Gastrocnemius medialis (tissue), 4 donors: ENCODE data around the gene ADSL. TPM values are rescaled to one million over a fixed set of nuclear protein-coding genes. Genes with fewer than 3 reads are reported as not detected.
"Not testable (repeated sequence)": the region's sequence is repeated elsewhere in the genome, so short reads cannot be mapped to it uniquely, and the experiment has no call there.

ENCODE experiments used
- ATAC-seq, 2 donors: fragments of 150-250 bp; one replicate each; pipeline ENCODE4 v1.9.1; 2016
- DNase-seq, 2 donors: peaks; one replicate each; pipeline ENCODE4 v3.0.0-alpha.2; 2019
- H3K27ac ChIP-seq, 4 donors: fragments of 200-600 bp; sonication (generic); 1 replicate in 1 of 4; 2 replicates in 3 of 4; pipeline ENCODE4 v1.5.1; 2016 to 2018; ENCODE audit warnings: mild to moderate bottlenecking in 2 of 4, moderate library complexity in 1 of 4
- H3K27me3 ChIP-seq, 3 donors: fragments of 200-600 bp; sonication (generic) in 2 of 3; 1 replicate in 1 of 3; 2 replicates in 2 of 3; pipeline versions ENCODE4 v1.5.1 to v1.6.0; 2016 to 2019; ENCODE audit warnings: mild to moderate bottlenecking in 1 of 3, moderate library complexity in 1 of 3
- H3K36me3 ChIP-seq, 2 donors: fragments of 200-600 bp; sonication (generic) in 1 of 2; one replicate each; pipeline ENCODE4 v1.5.1; 2017 to 2018
- H3K4me1 ChIP-seq, 2 donors: fragments of 200-600 bp; sonication (generic) in 1 of 2; one replicate each; pipeline ENCODE4 v1.5.1; 2016 to 2017; ENCODE audit warnings: mild to moderate bottlenecking in 2 of 2
- H3K4me3 ChIP-seq, 4 donors: fragments of 200-600 bp; sonication (generic) in 3 of 4; 1 replicate in 1 of 4; 2 replicates in 3 of 4; pipeline ENCODE4 v1.5.1; 2016 to 2019; ENCODE audit warnings: mild to moderate bottlenecking in 2 of 4
- H3K9me3 ChIP-seq, 3 donors: fragments of 200-600 bp; sonication (generic) in 2 of 3; 1 replicate in 1 of 3; 2 replicates in 2 of 3; pipeline ENCODE4 v1.5.1; 2016 to 2019
- CTCF ChIP-seq, 5 experiments: fragments of 450-650 bp in 3 of 5; fragments of 200-600 bp in 2 of 5; sonication (generic) in 2 of 5; IDR thresholded peaks in 4 of 5; conservative IDR thresholded peaks in 1 of 5; 1 replicate in 4 of 5; 2 replicates in 1 of 5; pipeline ENCODE4 v1.5.1; 2016 to 2019; ENCODE audit warnings: antibody characterized with exemption in 5 of 5, mild to moderate bottlenecking in 3 of 5, moderate library complexity in 3 of 5
- POLR2A ChIP-seq, 2 donors: fragments of 450-650 bp; IDR thresholded peaks; one replicate each; pipeline ENCODE4 v1.6.1; 2017; ENCODE audit warnings: antibody characterized with exemption in 2 of 2, mild to moderate bottlenecking in 2 of 2, moderate library complexity in 2 of 2
- in situ Hi-C, 4 donors: fragments of 200-750 bp; cut with MboI; loops; one replicate each; pipeline versions ENCODE4 v1.15.0 to v1.8.0; 2017; ENCODE audit warnings: low sequenced_read_pairs in 4 of 4
- intact Hi-C: fragments of 100-400 bp; cut with DNase I; formaldehyde crosslinking; loops from one replicate; pipeline ENCODE4 v1.15.1; 2023; ENCODE audit warnings: low total_unique reads
- total RNA-seq, 4 donors: library from RNA; depleted of rRNA; stranded (reverse); fragments of >200 nt; gene quantifications; one replicate each; pipeline versions ENCODE4 v1.1.0 to v1.2.3, GENCODE V29; 2016

ADSL gene
- total RNA-seq, 4 donors from 2014 or later, result 249 to 283 (median 262) TPM

- DNase-seq (no peak), ATAC-seq (no peak)
- Histone ChIP-seq H3K4me1 (peaks cover 0 to 7% of the 10 kb centered on the region in 2 donors), H3K27me3 (no peaks in the 10 kb centered on the region), H3K9me3 (no peaks in the 10 kb centered on the region), H3K4me3 (no peak overlapping the region), H3K36me3 (peaks cover 6 to 83% of the 10 kb centered on the region in 2 donors), H3K27ac (peak overlapping the region in 1 of 4 donors; percentile 10)
- in situ Hi-C loops, result loop anchor here in 1 of 4 donors (25.0 kb wide), 1 partner anchor 102 kb away; no protein-coding TSS in a partner anchor
- TF ChIP-seq CTCF (IDR thresholded peaks at IDR 0.05 in 4 of 5, conservative IDR thresholded peaks at IDR 0.05 in 1 of 5) (no peak), POLR2A (IDR thresholded peaks at IDR 0.05) (no peak)
- intact Hi-C loops, result no loop called here
Observed at GRCh38 chr22:40310768-40311120, 35.6 kb upstream of the ADSL start.

GRCh38 chr22:40311646-40312045 lies 34.7 kb upstream of the ADSL start:
- H3K27me3 ChIP-seq, DNase-seq, H3K9me3 ChIP-seq, H3K4me1 ChIP-seq, intact Hi-C loops, ATAC-seq, H3K4me3 ChIP-seq: not testable (repeated sequence)
- Histone ChIP-seq H3K36me3 (peaks cover 6 to 92% of the 10 kb centered on the region in 2 donors), H3K27ac (peak overlapping the region in 1 of 4 donors; percentile 8)
- in situ Hi-C loops, result loop anchor here in 1 of 4 donors (25.0 kb wide), 1 partner anchor 101 kb away; no protein-coding TSS in a partner anchor

- peak overlapping the region in 1 of 4 donors; percentile 8 for H3K27ac ChIP-seq
- TF ChIP-seq POLR2A (IDR thresholded peaks at IDR 0.05) (no peak), CTCF (IDR thresholded peaks at IDR 0.05 in 4 of 5, conservative IDR thresholded peaks at IDR 0.05 in 1 of 5) (no peak)
Observed at GRCh38 chr22:40312050-40312449, 34.2 kb upstream of the ADSL start.

GRCh38 chr22:40313007-40313406 lies 33.3 kb upstream of the ADSL start:
- no peak for TF ChIP-seq POLR2A (IDR thresholded peaks at IDR 0.05)
- no peak for TF ChIP-seq CTCF (IDR thresholded peaks at IDR 0.05 in 4 of 5, conservative IDR thresholded peaks at IDR 0.05 in 1 of 5)
- H3K27ac ChIP-seq, result no peak overlapping the region
- H3K9me3 ChIP-seq, result no peaks in the 10 kb centered on the region
- no peak overlapping the region for H3K4me3 ChIP-seq
- DNase-seq, result no peak
- peaks cover 6 to 98% of the 10 kb centered on the region in 2 donors for H3K36me3 ChIP-seq
- H3K4me1 ChIP-seq, result peaks cover 0 to 7% of the 10 kb centered on the region in 2 donors
- no peaks in the 10 kb centered on the region for H3K27me3 ChIP-seq
- no peak for ATAC-seq
- intact Hi-C loops (no loop called here), in situ Hi-C loops (loop anchor here in 1 of 4 donors (25.0 kb wide), 1 partner anchor 99 kb away; no protein-coding TSS in a partner anchor)

More at GRCh38 chr22:40312050-40312449, 34.2 kb upstream of the ADSL start:
- Histone ChIP-seq H3K4me3 (no peak overlapping the region), H3K27me3 (no peaks in the 10 kb centered on the region), H3K36me3 (peaks cover 6 to 96% of the 10 kb centered on the region in 2 donors), H3K9me3 (no peaks in the 10 kb centered on the region), H3K4me1 (peaks cover 0 to 7% of the 10 kb centered on the region in 2 donors)
- intact Hi-C loops (no loop called here), in situ Hi-C loops (loop anchor here in 1 of 4 donors (25.0 kb wide), 1 partner anchor 100 kb away; no protein-coding TSS in a partner anchor)
- no peak for DNase-seq
- peak; percentile 65 to 72 for ATAC-seq

- DNase-seq (no peak), ATAC-seq (no peak)
- H3K27ac ChIP-seq, result no peak overlapping the region
- H3K4me3 ChIP-seq, result no peak overlapping the region
- H3K27me3 ChIP-seq, result no peaks in the 10 kb centered on the region
- in situ Hi-C loops, result loop anchor here in 1 of 4 donors (25.0 kb wide), 1 partner anchor 98 kb away; no protein-coding TSS in a partner anchor
- TF ChIP-seq CTCF (IDR thresholded peaks at IDR 0.05 in 4 of 5, conservative IDR thresholded peaks at IDR 0.05 in 1 of 5) (no peak), POLR2A (IDR thresholded peaks at IDR 0.05) (no peak)
- intact Hi-C loops, result no loop called here
- H3K36me3 ChIP-seq, result peaks cover 8 to 94% of the 10 kb centered on the region in 2 donors
- H3K4me1 ChIP-seq, result peaks cover 0 to 7% of the 10 kb centered on the region in 2 donors
- H3K9me3 ChIP-seq, result no peaks in the 10 kb centered on the region
Observed at GRCh38 chr22:40314041-40314440, 32.3 kb upstream of the ADSL start.
